Aorta (tissue), 5 donors: Measurements from ENCODE around the gene SYT9. TPM values are rescaled to one million over a fixed set of nuclear protein-coding genes. Genes with fewer than 3 reads are reported as not detected.

ENCODE experiments used
- ATAC-seq: fragments of 200-7000 bp; cut with Tn5 transposase; one replicate; pipeline ENCODE4 v1.9.1; 2022; ENCODE audit warnings: moderate library complexity; ENCODE audit not compliant: low FRiP score
- DNase-seq, 2 donors: peaks; one replicate each; pipeline ENCODE4 v3.0.0-alpha.2; 2020
- H3K27ac ChIP-seq, 2 donors: one replicate each; pipeline ENCODE4 v1.5.1; 2013; ENCODE audit warnings: low read length in 2 of 2, mild to moderate bottlenecking in 2 of 2, moderate library complexity in 2 of 2, control low read depth in 1 of 2, inconsistent platforms in 1 of 2, low read depth in 1 of 2
- H3K27me3 ChIP-seq, 2 donors: one replicate each; pipeline ENCODE4 v1.6.1; 2013; ENCODE audit warnings: control low read depth in 1 of 2, low read length in 1 of 2, mild to moderate bottlenecking in 1 of 2, moderate library complexity in 1 of 2; ENCODE audit not compliant: insufficient read depth in 2 of 2, control insufficient read depth in 1 of 2
- H3K36me3 ChIP-seq, 2 donors: one replicate each; pipeline ENCODE4 v1.6.1; 2013; ENCODE audit warnings: control low read depth in 1 of 2, low read length in 1 of 2, mild to moderate bottlenecking in 1 of 2; ENCODE audit not compliant: insufficient read depth in 2 of 2, control insufficient read depth in 1 of 2
- H3K4me1 ChIP-seq, 2 donors: one replicate each; pipeline ENCODE4 v1.6.1; 2013; ENCODE audit warnings: low read length in 2 of 2, control low read depth in 1 of 2, mild to moderate bottlenecking in 1 of 2, moderate library complexity in 1 of 2; ENCODE audit not compliant: insufficient read depth in 2 of 2, control insufficient read depth in 1 of 2
- H3K4me3 ChIP-seq, 2 donors: one replicate each; pipeline ENCODE4 v1.5.1; 2013; ENCODE audit warnings: low read length in 2 of 2, control low read depth in 1 of 2, mild to moderate bottlenecking in 1 of 2
- H3K9me3 ChIP-seq: one replicate; pipeline ENCODE4 v1.6.1; 2013; ENCODE audit warnings: mild to moderate bottlenecking, low read length; ENCODE audit not compliant: control insufficient read depth
- WGBS, 2 donors: extraction: QIAGEN DNeasy Blood & Tissue Kit; methylation state at CpG; one replicate each; pipeline ENCODE4 v1.1.7; 2013; 5-methylcytosine and 5-hydroxymethylcytosine counted together
- intact Hi-C, 2 donors: fragments of 100-400 bp; cut with DNase I; formaldehyde crosslinking; loops; one replicate each; pipeline versions ENCODE4 v1.14.2 to v1.15.0; 2022
- polyA plus RNA-seq, 2 donors: library from polyadenylated mRNA; stranded (reverse); fragments of 200-250 nt; gene quantifications; one replicate each; pipeline ENCODE4 v1.2.3, GENCODE V29; 2013
- total RNA-seq, 2 donors: library from RNA; stranded (reverse); fragmentation: NEBNext Ultra II Directional; extraction: Animal tissue kit (Norgen Biotek cat#: 25700); gene quantifications; one replicate each; pipeline ENCODE4 v1.2.1, GENCODE V29; 2021
- donor health status: healthy with polysubstance abuse.
- donor health status: Bipolar disorder and iron deficiency.
- donor health status: DM: no; HTN: no; CAD: no.
- donor health status: DM: no; HTN: no; CAD: no.
- donor health status: DM: yes; HTN: yes; CAD: no.

SYT9 gene
- total and polyA plus RNA-seq, 4 donors: 0.08 to 0.38 (median 0.22) TPM

DNA sequence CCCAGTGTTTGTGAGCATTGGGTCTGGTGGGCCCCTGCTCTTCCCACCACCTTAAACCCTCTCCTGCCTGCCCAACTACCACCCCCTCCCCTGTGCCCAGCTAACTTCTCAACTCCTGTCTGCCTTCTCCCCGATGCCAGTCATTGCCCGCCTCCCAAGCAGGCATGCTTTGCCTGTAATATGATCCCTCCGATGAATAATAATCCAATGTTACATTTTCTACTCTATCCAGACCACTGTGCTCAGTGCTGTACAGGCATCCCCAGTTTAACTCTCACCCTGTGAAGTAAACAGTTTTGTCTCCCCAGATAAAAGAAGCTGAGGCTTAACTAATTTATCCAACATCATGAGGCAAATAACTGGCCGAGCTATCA is 198.1 kb downstream of the SYT9 start:
- no peak overlapping the region for H3K27ac ChIP-seq
- ATAC-seq: no peak
- WGBS, 2 donors: 23 to 36% methylated on average over 4 of the region's 4 CpGs
- no peaks in the 10 kb centered on the region for H3K36me3 ChIP-seq
- no peaks in the 10 kb centered on the region for H3K4me1 ChIP-seq
- no peak for DNase-seq
- H3K27me3 ChIP-seq: no peaks in the 10 kb centered on the region
- H3K9me3 ChIP-seq: no peaks in the 10 kb centered on the region
- intact Hi-C loops: loop anchor here in 1 of 2 donors (10.0 kb wide), 2 partner anchors 355 to 625 kb away; no protein-coding TSS in a partner anchor
- no peak overlapping the region for H3K4me3 ChIP-seq

DNA sequence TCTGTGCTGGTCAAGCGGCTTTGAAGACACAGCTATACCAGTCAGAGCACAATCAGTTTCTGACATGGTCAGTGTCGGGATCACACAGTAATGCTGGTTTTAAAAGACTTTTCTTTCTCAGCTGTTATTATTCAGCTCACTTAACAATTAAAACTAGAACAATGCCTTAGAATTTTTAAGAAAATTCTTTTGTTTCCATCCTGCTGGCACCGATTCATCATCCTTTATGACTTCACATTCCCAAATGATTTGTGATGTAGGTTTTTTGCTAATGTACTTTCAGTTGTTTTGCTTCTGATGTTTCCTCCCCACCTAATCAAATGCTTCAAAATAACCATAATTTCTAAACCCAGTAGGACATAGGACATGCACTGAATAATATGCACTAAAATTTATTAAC is 199.1 kb downstream of the SYT9 start:
- intact Hi-C loops: no loop called here
- Histone ChIP-seq H3K9me3 (no peaks in the 10 kb centered on the region), H3K4me1 (no peaks in the 10 kb centered on the region), H3K27ac (no peak overlapping the region), H3K4me3 (no peak overlapping the region), H3K36me3 (no peaks in the 10 kb centered on the region), H3K27me3 (no peaks in the 10 kb centered on the region)
- no peak for DNase-seq
- 89% methylated on average over 3 of the region's 3 CpGs for WGBS, 2 donors
- ATAC-seq: no peak

- H3K4me3 ChIP-seq: no peak overlapping the region
- H3K27ac ChIP-seq: no peak overlapping the region
- WGBS, 2 donors: 84 to 85% methylated on average over 3 of the region's 3 CpGs
- DNase-seq (no peak), ATAC-seq (no peak)
- no peaks in the 10 kb centered on the region for H3K36me3 ChIP-seq
- no peaks in the 10 kb centered on the region for H3K9me3 ChIP-seq
- H3K4me1 ChIP-seq: no peaks in the 10 kb centered on the region
- intact Hi-C loops: no loop called here
- no peaks in the 10 kb centered on the region for H3K27me3 ChIP-seq
Observed at GRCh38 chr11:7451520-7451919, 199.8 kb downstream of the SYT9 start.

DNA sequence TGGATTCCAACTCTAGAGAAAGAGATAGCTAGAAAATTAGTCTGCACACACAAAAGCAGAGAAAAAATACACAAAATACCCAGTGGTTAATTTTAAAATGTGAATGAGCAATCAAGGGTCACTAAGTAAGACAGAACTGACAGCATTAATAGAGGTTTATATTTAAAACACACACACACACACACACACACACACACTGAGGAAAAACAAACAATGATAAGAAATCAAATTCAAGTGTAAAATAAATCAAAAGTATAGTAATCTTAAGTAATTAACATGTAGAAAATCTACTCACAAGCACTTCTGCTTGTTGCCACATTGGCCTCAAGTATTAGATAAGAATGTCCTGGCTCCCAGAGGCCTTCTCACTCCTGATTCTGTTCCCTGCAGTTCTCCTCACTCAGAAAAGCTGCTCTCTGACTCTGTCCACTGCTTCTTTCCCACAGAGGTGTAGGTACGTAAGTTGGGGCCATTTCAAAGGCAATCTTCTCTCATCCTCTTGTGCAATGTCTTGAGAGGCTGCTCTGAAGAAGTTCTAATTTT is 200.3 kb downstream of the SYT9 start:
- H3K36me3 ChIP-seq: no peaks in the 10 kb centered on the region
- no peak for DNase-seq
- no peak overlapping the region for H3K4me3 ChIP-seq
- H3K27me3 ChIP-seq: no peaks in the 10 kb centered on the region
- intact Hi-C loops: no loop called here
- WGBS, 2 donors: 94 to 95% methylated on average over 1 of the region's 1 CpG
- no peak overlapping the region for H3K27ac ChIP-seq
- no peaks in the 10 kb centered on the region for H3K4me1 ChIP-seq
- H3K9me3 ChIP-seq: no peaks in the 10 kb centered on the region
- no peak for ATAC-seq

DNA sequence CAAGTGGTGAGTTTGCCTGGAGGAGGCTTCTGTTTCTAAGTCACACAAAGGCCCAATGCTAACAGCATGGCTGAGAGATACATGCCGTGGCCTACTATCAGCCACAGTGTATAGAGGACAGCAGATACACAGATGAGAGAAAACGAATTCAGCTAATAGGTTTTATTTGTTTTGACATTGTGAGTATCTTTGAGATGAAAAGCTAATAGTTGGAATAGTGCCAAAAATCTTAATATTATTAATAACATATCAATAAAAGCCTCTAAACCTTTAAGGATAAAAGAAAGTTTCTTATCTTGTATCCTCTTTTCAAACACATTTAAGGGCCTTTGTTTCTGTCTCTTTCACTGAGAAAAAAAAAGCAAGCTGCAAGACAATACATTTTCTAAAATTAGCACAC is 203.2 kb downstream of the SYT9 start:
- Histone ChIP-seq H3K27ac (no peak overlapping the region), H3K4me3 (no peak overlapping the region), H3K9me3 (no peaks in the 10 kb centered on the region), H3K36me3 (no peaks in the 10 kb centered on the region), H3K27me3 (no peaks in the 10 kb centered on the region), H3K4me1 (no peaks in the 10 kb centered on the region)
- intact Hi-C loops: no loop called here
- no peak for DNase-seq
- no peak for ATAC-seq
- WGBS, 2 donors: 70% methylated on average over 2 of the region's 2 CpGs

GRCh38 chr11:7457211-7457610 is 205.5 kb downstream of the SYT9 start:
- DNase-seq: no peak
- intact Hi-C loops: no loop called here
- Histone ChIP-seq H3K4me3 (no peak overlapping the region), H3K9me3 (no peaks in the 10 kb centered on the region), H3K4me1 (no peaks in the 10 kb centered on the region), H3K27ac (no peak overlapping the region), H3K36me3 (no peaks in the 10 kb centered on the region), H3K27me3 (no peaks in the 10 kb centered on the region)
- 70 to 88% methylated on average over 1 of the region's 1 CpG for WGBS, 2 donors
- no peak for ATAC-seq

GRCh38 chr11:7462706-7463105 is 211.0 kb downstream of the SYT9 start:
- DNase-seq (no peak), ATAC-seq (no peak)
- H3K27ac ChIP-seq: no peak overlapping the region
- no peaks in the 10 kb centered on the region for H3K4me1 ChIP-seq
- H3K27me3 ChIP-seq: no peaks in the 10 kb centered on the region
- no peak overlapping the region for H3K4me3 ChIP-seq
- no peaks in the 10 kb centered on the region for H3K36me3 ChIP-seq
- no peaks in the 10 kb centered on the region for H3K9me3 ChIP-seq
- intact Hi-C loops: no loop called here
- WGBS, 2 donors: 93 to 97% methylated on average over 1 of the region's 1 CpG

- intact Hi-C loops: no loop called here
- DNase-seq: no peak
- whole genome bisulfite sequencing, 2 donors: 90 to 91% methylated on average over 2 of the region's 2 CpGs
Observed at GRCh38 chr11:7467652-7468051, 215.9 kb downstream of the SYT9 start.

DNA sequence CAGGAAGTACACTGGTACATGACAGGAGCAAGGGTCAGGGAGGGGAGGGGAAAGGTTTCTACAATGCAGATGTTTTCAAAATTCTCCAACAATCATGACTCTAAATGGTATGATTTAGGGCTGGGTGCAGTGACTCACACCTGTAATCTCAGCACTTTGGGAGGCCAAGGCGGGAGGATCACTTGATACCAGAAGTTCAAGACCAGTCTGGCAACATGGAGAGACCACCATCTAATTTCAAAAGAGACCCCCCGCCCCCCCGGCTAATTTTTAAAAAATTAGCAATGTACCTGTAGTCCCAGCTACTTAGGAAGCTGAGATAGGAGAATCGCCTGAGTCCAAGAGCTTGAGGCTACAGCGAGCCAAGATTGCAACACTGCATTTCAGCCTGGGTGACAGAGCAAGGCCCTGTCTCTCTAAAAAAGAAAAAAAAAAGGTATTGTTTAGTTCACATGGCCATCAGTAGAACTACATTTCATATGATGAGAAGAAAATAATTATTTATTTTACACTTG is 217.7 kb downstream of the SYT9 start:
- Histone ChIP-seq H3K36me3 (no peaks in the 10 kb centered on the region), H3K4me3 (no peak overlapping the region), H3K9me3 (no peaks in the 10 kb centered on the region), H3K27me3 (no peaks in the 10 kb centered on the region), H3K27ac (no peak overlapping the region), H3K4me1 (no peaks in the 10 kb centered on the region)
- no peak for DNase-seq
- intact Hi-C loops: no loop called here
- ATAC-seq: no peak
- WGBS, 2 donors: 86 to 95% methylated on average over 5 of the region's 5 CpGs

More at GRCh38 chr11:7467652-7468051, 215.9 kb downstream of the SYT9 start:
- no peaks in the 10 kb centered on the region for H3K27me3 ChIP-seq
- H3K36me3 ChIP-seq: no peaks in the 10 kb centered on the region
- ATAC-seq: no peak
- no peak overlapping the region for H3K27ac ChIP-seq
- H3K9me3 ChIP-seq: no peaks in the 10 kb centered on the region
- H3K4me1 ChIP-seq: no peaks in the 10 kb centered on the region
- H3K4me3 ChIP-seq: no peak overlapping the region
